OCI-LY7 (cell line): ENCODE data around the gene CCR3. TPM values are rescaled to one million over a fixed set of nuclear protein-coding genes. Genes with fewer than 3 reads are reported as not detected.

Experiments
- BruUV-seq: library from RNA; stranded (reverse); fragments of 400-500 nt; replicated peaks from 2 replicates; lab custom pipeline; 2021; lab: Mats Ljungman, UMichigan
- CTCF ChIA-PET: fragments of 300-600 bp; sonication (Branson Sonifier 250); formaldehyde crosslinking; loops from one replicate; lab custom pipeline; 2022; ENCODE audit warnings: antibody characterized with exemption; ENCODE audit not compliant: unreplicated experiment; lab: Charles Lee
- POLR2A ChIA-PET: fragments of 300-600 bp; sonication (Branson Sonifier 250); formaldehyde crosslinking; loops from one replicate; lab custom pipeline; 2022; ENCODE audit warnings: antibody characterized with exemption; lab: Charles Lee
- DNase-seq: peaks from one replicate; pipeline ENCODE4 v3.0.0-alpha.2; 2015; ENCODE audit warnings: low spot score
- H2AFZ ChIP-seq: fragments of 200-600 bp; sonication (generic), shearing (Covaris generic); 2 replicates; pipeline ENCODE4 v1.6.1; 2014; ENCODE audit warnings: mild to moderate bottlenecking, antibody characterized with exemption, low read length, moderate library complexity
- H3K27ac ChIP-seq: fragments of 200-600 bp; sonication (generic); 2 replicates; pipeline ENCODE4 v1.5.1; 2014; ENCODE audit warnings: mixed run types, low read depth, mild to moderate bottlenecking, moderate library complexity, low read length, inconsistent platforms; ENCODE audit not compliant: poor library complexity, severe bottlenecking
- H3K36me3 ChIP-seq: fragments of 200-600 bp; sonication (generic); 2 replicates; pipeline ENCODE4 v1.6.1; 2014; ENCODE audit warnings: mild to moderate bottlenecking, antibody characterized with exemption, low read length, moderate library complexity, mixed read lengths; ENCODE audit not compliant: insufficient read depth
- H3K4me1 ChIP-seq: fragments of 200-600 bp; sonication (generic); 2 replicates; pipeline ENCODE4 v1.5.1; 2014; ENCODE audit warnings: mild to moderate bottlenecking, low read length; ENCODE audit not compliant: insufficient read depth, poor library complexity, severe bottlenecking
- H3K4me2 ChIP-seq: fragments of 200-600 bp; sonication (generic); 2 replicates; pipeline ENCODE4 v1.6.1; 2014; ENCODE audit warnings: mild to moderate bottlenecking, low read length
- H3K4me3 ChIP-seq: fragments of 200-600 bp; sonication (generic); 2 replicates; pipeline ENCODE4 v1.5.1; 2014; ENCODE audit warnings: mild to moderate bottlenecking, low read depth, low read length; ENCODE audit not compliant: poor library complexity, severe bottlenecking
- H3K79me2 ChIP-seq: fragments of 200-600 bp; sonication (generic); 2 replicates; pipeline ENCODE4 v1.6.1; 2016; ENCODE audit warnings: low read depth, mild to moderate bottlenecking, low read length, moderate library complexity, mixed read lengths; ENCODE audit not compliant: insufficient read depth
- H3K9me2 ChIP-seq: fragments of 200-600 bp; sonication (generic); 2 replicates; pipeline ENCODE4 v1.6.1; 2016; ENCODE audit warnings: mild to moderate bottlenecking, low read length, mixed read lengths; ENCODE audit not compliant: insufficient read depth
- H3K9me3 ChIP-seq: fragments of 200-600 bp; sonication (generic); 2 replicates; pipeline ENCODE4 v1.6.1; 2014; ENCODE audit warnings: mild to moderate bottlenecking, mixed run types, low read length, mixed read lengths
- H4K20me1 ChIP-seq: fragments of 200-600 bp; sonication (generic); 2 replicates; pipeline ENCODE4 v1.6.1; 2014; ENCODE audit warnings: mild to moderate bottlenecking, antibody characterized with exemption, low read length, moderate library complexity, mixed read lengths; ENCODE audit not compliant: insufficient read depth
- CTCF ChIP-seq: fragments of 200-600 bp; sonication (generic); conservative IDR thresholded peaks from 2 replicates; pipeline ENCODE4 v1.5.1; 2014; ENCODE audit warnings: mild to moderate bottlenecking, antibody characterized with exemption, low read length, moderate library complexity, mixed read lengths
- EZH2phosphoT487 ChIP-seq: fragments of 200-600 bp; sonication (generic); IDR thresholded peaks from 2 replicates; pipeline ENCODE4 v1.6.1; 2018; ENCODE audit warnings: low read depth, borderline replicate concordance, mild to moderate bottlenecking, mixed run types, antibody characterized with exemption, low read length, moderate library complexity, mixed read lengths
- intact Hi-C: fragments of 100-400 bp; cut with micrococcal nuclease; formaldehyde crosslinking; loops from one replicate; pipeline ENCODE4 v1.10.0; 2022; ENCODE audit not compliant: unreplicated experiment
- total RNA-seq, 2 experiments: library from RNA; depleted of rRNA in 1 of 2; stranded (reverse); fragments of >200 nt in 1 of 2; shearing (Covaris generic) in 1 of 2; gene quantifications; 2 replicates each; pipeline ENCODE4 v1.2.3, GENCODE V29; 2014 to 2022

CCR3 gene
- total RNA-seq, 2 experiments from 2014 or later, result not detected

- Histone ChIP-seq H3K4me3 (no peak overlapping the region), H3K27ac (no peak overlapping the region), H3K36me3 (no peaks in the 10 kb centered on the region), H3K9me3 (no peaks in the 10 kb centered on the region), H3K4me1 (no peaks in the 10 kb centered on the region), H3K9me2 (no peaks in the 10 kb centered on the region), H2AFZ (no peak overlapping the region), H4K20me1 (no peaks in the 10 kb centered on the region), H3K4me2 (no peak overlapping the region), H3K79me2 (no peaks in the 10 kb centered on the region)
- BruUV-seq, result no TSS peak
- intact Hi-C loops, result no loop called here
- TF ChIP-seq EZH2phosphoT487, result no peak
- TF ChIP-seq CTCF, result no peak
- no peak for DNase-seq
- POLR2A ChIA-PET, result interaction anchor here (1.5 kb wide), 1 partner anchor 10 kb away, joined by 3 read pairs; no protein-coding TSS in a partner anchor
- CTCF ChIA-PET, result no interaction called here
These were observed 72.3 kb downstream of the CCR3 start for GRCh38 chr3:46314517-46314916.

GRCh38 chr3:46316206-46316605, 73.9 kb downstream of the CCR3 start:
- TF ChIP-seq EZH2phosphoT487 (no peak), CTCF (no peak)
- POLR2A ChIA-PET, result interaction anchor here (0.6 kb wide), 1 partner anchor 46 kb away, joined by 4 read pairs; no protein-coding TSS in a partner anchor
- H3K9me3 ChIP-seq, result no peaks in the 10 kb centered on the region
- no peak overlapping the region for H2AFZ ChIP-seq
- no peak for DNase-seq
- CTCF ChIA-PET, result no interaction called here
- no peak overlapping the region for H3K27ac ChIP-seq
- intact Hi-C loops, result no loop called here
- H3K4me3 ChIP-seq, result no peak overlapping the region
- no peaks in the 10 kb centered on the region for H3K79me2 ChIP-seq
- no peak overlapping the region for H3K4me2 ChIP-seq
- peaks cover under 1% of the 10 kb centered on the region for H3K4me1 ChIP-seq
- H3K9me2 ChIP-seq, result no peaks in the 10 kb centered on the region
- no peaks in the 10 kb centered on the region for H3K36me3 ChIP-seq
- H4K20me1 ChIP-seq, result no peaks in the 10 kb centered on the region
- BruUV-seq, result no TSS peak

Other genes starting within 250 kb of the CCR3 start
- 7.0 and 9.4 TPM in 2 replicates for gene FYCO1, start 246.6 kb upstream of the CCR3 start, total RNA-seq (2014; rRNA removed; shearing (Covaris generic))
- 15.2 and 15.9 TPM in 2 replicates for gene FYCO1, start 246.6 kb upstream of the CCR3 start, total RNA-seq (2022)
- not detected in 2 replicates for gene XCR1, start 215.0 kb upstream of the CCR3 start, total RNA-seq (2014; rRNA removed; shearing (Covaris generic))
- not detected in 2 replicates for gene XCR1, start 215.0 kb upstream of the CCR3 start, total RNA-seq (2022)
- gene CCR1, start 34.1 kb upstream of the CCR3 start, total RNA-seq (2014; rRNA removed; shearing (Covaris generic)), result not detected in 2 replicates
- gene CCR1, start 34.1 kb upstream of the CCR3 start, total RNA-seq (2022), result not detected in 2 replicates
- not detected in 2 replicates for gene CCR2, start 111.7 kb downstream of the CCR3 start, total RNA-seq (2014; rRNA removed; shearing (Covaris generic))
- not detected in 2 replicates for gene CCR2, start 111.7 kb downstream of the CCR3 start, total RNA-seq (2022)
- not detected in 2 replicates for gene CCR5, start 128.5 kb downstream of the CCR3 start, total RNA-seq (2014; rRNA removed; shearing (Covaris generic))
- not detected in 2 replicates for gene CCR5, start 128.5 kb downstream of the CCR3 start, total RNA-seq (2022)
- gene CCRL2, start 164.8 kb downstream of the CCR3 start, total RNA-seq (2014; rRNA removed; shearing (Covaris generic)), result 0.41 and 0.88 TPM in 2 replicates
- gene CCRL2, start 164.8 kb downstream of the CCR3 start, total RNA-seq (2022), result 2.2 and 2.4 TPM in 2 replicates
- gene LTF, start 222.4 kb downstream of the CCR3 start, total RNA-seq (2014; rRNA removed; shearing (Covaris generic)), result 3.7 TPM in 1 of 2 replicates, not detected in the other
- gene LTF, start 222.4 kb downstream of the CCR3 start, total RNA-seq (2022), result not detected in 2 replicates